HG02678 (cell line): ENCODE results near the gene MPPED1.

ENCODE experiments used
- ATAC-seq: cut with Tn5 transposase; IDR thresholded peaks from one replicate; pipeline ENCODE4 v1.9.1; 2021; ENCODE audit warnings: mild to moderate bottlenecking, moderate library complexity; ENCODE audit not compliant: unreplicated experiment

MPPED1 gene

DNA sequence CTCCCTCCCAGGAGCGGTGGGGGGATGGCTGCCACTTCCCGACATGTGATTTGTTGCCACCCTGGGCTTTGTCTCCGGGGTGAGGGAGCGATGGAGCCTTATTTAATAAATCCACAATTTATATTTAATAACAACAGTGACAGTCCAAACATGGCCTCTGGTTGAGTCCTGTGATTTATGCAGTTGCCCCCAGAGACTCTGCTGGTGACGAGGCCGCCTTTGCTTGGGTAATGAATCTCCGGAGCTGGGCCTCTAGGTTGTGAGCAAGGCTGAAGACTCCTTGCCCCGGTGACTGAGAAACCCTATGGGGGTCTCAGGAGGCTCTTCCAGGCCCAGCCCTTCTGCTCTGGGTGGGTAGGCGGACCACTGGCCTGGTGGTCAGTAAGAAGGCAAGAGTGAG, 16.7 kb downstream of the MPPED1 start:
- ATAC-seq = no peak

GRCh38 chr22:43429426-43429825, 17.6 kb downstream of the MPPED1 start:
- ATAC-seq = no peak

GRCh38 chr22:43431808-43432554, 20.2 kb downstream of the MPPED1 start:
- ATAC-seq = no peak

- ATAC-seq = no peak
Observed at GRCh38 chr22:43432883-43433415, 21.1 kb downstream of the MPPED1 start.

DNA sequence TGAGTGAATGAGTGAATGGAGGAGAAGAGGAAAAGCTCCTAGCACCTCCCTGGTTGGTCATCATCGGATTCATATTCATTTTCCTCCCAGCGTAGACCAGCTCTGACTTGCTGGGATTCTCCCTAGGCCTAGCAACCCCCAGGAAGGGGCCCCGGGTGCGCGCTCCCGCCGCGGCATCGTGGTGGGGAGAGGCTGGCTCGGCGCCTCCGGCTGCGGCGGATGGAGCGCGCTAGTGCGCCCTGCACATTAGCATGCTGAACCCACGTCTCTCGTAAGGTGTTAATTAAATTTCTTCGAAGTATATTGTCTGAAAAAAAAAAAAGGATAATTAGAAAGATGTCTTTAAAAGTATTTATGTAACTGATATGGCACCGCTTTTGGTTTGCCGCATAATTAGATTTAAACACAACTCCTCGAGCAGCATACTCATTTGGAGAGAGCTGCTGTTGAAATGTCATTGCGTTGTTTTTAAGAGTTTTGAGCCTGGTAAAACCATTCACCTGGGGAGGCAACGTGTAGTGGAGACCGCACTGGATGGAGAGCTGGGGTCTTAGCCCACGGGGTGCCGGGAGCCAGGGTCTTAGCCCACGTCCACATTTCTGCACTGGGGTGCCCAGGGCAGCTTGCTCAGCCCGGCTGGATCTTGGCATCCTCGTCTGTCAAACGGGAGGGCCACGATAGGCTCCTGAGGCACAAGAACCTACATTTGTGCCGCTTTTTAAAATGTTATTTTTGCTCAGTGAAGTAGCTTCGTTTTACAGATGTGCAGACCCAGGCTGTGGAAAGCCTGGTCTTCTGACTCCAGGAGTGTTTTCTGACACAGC, 21.8 kb downstream of the MPPED1 start:
- no peak for ATAC-seq

- ATAC-seq = no peak
Observed at GRCh38 chr22:43434275-43434927, 22.6 kb downstream of the MPPED1 start.

GRCh38 chr22:43434928-43435311, 23.1 kb downstream of the MPPED1 start:
- no peak for ATAC-seq

GRCh38 chr22:43435851-43436811, 24.3 kb downstream of the MPPED1 start:
- no peak for ATAC-seq

- ATAC-seq = no peak
Observed at GRCh38 chr22:43436868-43437267, 25.1 kb downstream of the MPPED1 start.

- ATAC-seq = no peak
Observed at GRCh38 chr22:43437871-43438475, 26.2 kb downstream of the MPPED1 start.

DNA sequence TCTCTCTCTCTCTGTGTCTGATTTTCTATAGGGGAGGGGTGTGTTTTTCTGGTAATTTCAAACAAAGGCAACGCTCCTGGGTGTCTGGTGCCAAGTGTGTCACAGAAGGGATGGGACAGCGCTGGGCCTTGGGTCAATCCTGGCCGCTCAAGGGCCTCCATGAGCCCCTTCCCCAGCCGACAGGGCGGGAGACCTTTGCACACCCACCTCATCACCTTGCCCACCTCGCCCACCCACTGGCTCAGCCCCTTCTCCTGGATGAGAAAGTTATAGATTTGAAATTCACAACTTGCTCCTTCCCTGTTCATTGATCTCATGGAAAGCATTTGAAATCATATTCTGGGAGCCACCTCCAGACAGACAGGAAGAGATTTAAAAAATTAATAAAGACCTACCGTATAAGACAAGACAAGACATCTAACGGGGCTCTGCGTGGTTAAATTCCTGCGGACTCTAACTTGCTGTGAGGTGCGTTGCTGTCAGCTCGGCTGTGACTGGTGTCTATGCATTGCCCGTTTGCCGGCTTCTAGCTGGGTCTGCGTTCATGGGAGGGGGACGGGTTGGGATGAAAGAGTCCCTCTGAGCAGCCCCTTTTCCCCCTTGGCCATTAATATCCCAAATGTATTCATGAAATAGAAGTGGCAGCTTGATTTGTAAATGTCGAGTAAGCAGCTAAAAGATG, 27.0 kb downstream of the MPPED1 start:
- no peak for ATAC-seq

DNA sequence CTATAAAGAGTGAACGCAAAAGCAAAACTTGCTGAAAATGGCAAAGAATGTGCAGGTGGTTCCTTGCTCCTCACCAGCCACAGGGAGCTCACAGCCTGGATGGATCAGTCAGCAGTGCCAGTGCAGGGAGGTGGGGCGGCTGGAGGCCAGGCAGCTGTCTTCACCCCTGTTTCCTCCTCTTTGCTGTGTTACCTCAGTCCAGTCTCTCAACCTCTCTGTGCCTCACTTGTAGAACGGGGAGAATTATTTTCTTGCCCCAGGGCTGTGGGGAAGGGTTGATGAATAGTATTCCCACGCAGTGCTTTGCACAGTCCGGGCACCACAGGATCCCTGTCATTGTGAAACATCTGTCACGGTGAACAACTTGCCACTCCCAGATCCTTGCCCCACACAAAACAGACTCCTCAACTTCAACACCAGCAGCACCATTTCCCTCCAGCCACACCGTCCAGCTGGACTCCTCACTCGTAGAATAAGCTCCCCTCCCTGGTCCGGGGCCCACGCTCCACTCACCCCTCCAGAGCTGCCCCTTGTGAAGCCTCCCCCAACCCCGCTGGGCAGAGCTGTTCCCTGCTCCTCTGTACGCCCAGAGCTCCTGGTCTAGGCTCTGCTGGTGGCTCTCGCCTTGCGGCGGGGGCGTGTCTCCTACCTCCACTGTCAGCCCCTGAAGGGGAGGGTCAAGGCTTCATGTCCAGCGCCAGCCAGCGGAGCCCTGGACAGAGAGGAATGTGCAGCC, 27.7 kb downstream of the MPPED1 start:
- ATAC-seq = no peak

DNA sequence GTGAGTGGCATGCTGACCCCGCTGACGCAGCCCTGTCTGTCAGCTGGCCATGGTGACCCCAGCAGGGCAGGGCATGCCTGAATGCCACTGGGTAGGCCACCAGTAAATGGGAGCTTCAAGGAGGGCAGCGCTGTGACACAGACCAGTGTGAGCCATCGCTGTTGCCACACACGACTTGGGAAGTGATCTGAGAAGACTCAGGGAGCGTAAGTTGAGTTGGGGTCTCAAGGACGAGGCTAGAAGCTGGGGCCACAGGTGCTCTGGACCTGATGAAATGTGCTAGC, 28.2 kb downstream of the MPPED1 start:
- no peak for ATAC-seq

GRCh38 chr22:43440556-43440955, 28.7 kb downstream of the MPPED1 start:
- ATAC-seq = no peak

DNA sequence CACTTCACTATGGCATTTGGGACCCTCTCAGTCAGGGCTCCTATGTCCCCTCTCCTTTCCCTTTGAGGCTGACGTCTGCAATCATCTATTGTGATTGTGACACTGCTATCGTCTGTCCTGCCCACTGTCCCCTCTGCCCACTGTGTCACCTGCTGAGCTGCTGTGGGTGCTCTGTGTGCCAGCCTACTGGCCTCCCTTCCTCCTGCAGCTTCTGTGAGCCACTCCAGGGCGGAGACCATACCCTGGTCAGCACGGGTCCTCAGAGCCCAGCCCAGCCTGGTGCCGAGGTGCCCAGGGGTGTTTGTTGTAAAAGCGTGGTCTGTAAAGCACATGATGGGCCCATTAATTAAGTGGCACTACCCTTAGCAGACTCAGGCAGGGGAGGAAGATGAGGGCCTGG, 29.4 kb downstream of the MPPED1 start:
- ATAC-seq = no peak

DNA sequence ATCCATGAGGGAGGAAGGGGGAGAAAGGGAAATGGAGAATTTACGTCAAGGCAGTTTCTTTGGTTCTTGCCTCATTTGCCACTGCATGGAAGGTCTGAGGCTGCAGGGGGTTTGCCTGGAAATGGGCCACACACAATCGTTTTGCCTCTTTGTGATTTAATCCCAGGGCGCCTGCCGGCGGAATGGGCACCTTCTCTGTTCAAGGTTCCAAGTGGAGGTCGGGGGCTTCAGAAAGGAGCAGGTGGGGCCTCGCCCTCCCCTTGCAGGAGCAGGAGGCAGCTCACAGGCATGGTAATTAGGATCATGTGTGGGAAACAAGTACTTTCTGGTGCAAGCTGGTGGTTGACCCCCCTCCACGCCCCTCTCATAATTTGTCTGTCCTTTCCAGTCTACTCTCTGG, 29.9 kb downstream of the MPPED1 start:
- ATAC-seq = no peak

DNA sequence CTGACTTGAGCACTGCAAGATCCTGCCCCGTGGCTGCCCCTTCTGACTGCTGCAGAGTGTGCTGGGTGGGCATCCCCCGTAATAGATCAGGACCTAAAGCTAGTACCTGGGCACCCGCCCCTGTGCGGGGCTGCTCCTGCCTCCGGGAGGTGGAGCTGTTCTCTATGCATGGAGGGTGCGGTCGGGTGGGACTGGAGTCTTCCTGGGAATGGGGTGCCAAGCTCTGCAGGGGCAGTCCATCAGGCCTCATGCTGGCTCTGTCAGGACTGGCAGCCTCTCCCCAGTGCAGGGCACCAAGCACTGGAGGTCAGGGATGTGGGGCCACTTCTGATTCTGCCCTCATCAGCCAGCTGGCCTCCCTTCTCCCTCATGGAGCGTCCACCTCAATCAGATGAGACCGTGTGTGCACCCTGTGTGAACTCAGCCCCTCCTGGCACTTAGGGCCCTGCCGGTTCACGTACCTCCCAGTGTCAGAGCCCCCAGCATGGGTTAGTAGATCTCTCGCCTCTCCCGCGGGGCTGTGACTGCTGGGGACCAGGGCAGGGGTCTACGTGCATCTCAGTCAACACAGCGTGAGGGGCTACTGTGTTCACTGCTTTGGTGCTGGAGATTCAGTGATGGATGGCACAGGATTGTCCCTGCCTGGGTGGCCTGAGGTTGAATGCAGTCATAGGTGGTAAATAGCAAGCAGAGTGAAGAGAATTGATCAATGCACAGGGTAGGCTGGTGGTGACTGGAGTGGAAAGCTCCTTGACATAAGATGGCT, 30.8 kb downstream of the MPPED1 start:
- ATAC-seq = no peak

- ATAC-seq = no peak
Observed at GRCh38 chr22:43443152-43443471, 31.3 kb downstream of the MPPED1 start.
